H7 (cell line): Measurements from ENCODE around the gene GRM5. TPM values are rescaled to one million over a fixed set of nuclear protein-coding genes. Genes with fewer than 3 reads are reported as not detected.
"Not testable (repeated sequence)": the region's sequence is repeated elsewhere in the genome, so short reads cannot be mapped to it uniquely, and the experiment has no call there.

Source experiments
- DNase-seq: peaks from one replicate; pipeline ENCODE4 v3.0.0; 2012
- H3K27me3 ChIP-seq: 2 replicates; pipeline ENCODE4 v1.6.0; 2011; ENCODE audit warnings: mild to moderate bottlenecking, low read length; ENCODE audit not compliant: control insufficient read depth, insufficient read depth
- H3K36me3 ChIP-seq: replicated peaks from 2 replicates; pipeline ENCODE4 v1.5.1; 2011; ENCODE audit warnings: low read length; ENCODE audit not compliant: control insufficient read depth, insufficient read depth
- H3K4me3 ChIP-seq: 2 replicates; pipeline ENCODE4 v1.5.1; 2011; ENCODE audit warnings: low read depth, mild to moderate bottlenecking, control low read depth, low read length, moderate library complexity; ENCODE audit not compliant: insufficient read depth
- total RNA-seq: library from RNA; depleted of rRNA; stranded (reverse); fragments of >200 nt; shearing (Covaris generic); gene quantifications from 2 replicates; pipeline ENCODE4 v1.2.3, GENCODE V29; 2014

The GRM5 gene
- total RNA-seq, 1 experiment from 2014 or later: not detected

GRCh38 chr11:88495836-88496235 lies 569.9 kb downstream of the GRM5 start:
- H3K36me3 ChIP-seq: no peaks in the 10 kb centered on the region
- no peak overlapping the region for H3K4me3 ChIP-seq
- DNase-seq: no peak

GRCh38 chr11:88494848-88495247 lies 570.9 kb downstream of the GRM5 start:
- Histone ChIP-seq H3K27me3 (no peaks in the 10 kb centered on the region), H3K36me3 (no peaks in the 10 kb centered on the region), H3K4me3 (no peak overlapping the region)
- DNase-seq: peak; percentile 17

More at GRCh38 chr11:88495836-88496235, 569.9 kb downstream of the GRM5 start:
- no peaks in the 10 kb centered on the region for H3K27me3 ChIP-seq

- Histone ChIP-seq H3K36me3 (no peaks in the 10 kb centered on the region), H3K27me3 (no peaks in the 10 kb centered on the region), H3K4me3 (no peak overlapping the region)
- DNase-seq: no peak
These were observed 574.1 kb downstream of the GRM5 start for GRCh38 chr11:88491674-88492073.

- DNase-seq: no peak
- Histone ChIP-seq H3K27me3 (no peaks in the 10 kb centered on the region), H3K4me3 (no peak overlapping the region), H3K36me3 (no peaks in the 10 kb centered on the region)
These were observed 576.8 kb downstream of the GRM5 start for GRCh38 chr11:88489030-88489429.

GRCh38 chr11:88487646-88488045 lies 578.1 kb downstream of the GRM5 start:
- no peak overlapping the region for H3K4me3 ChIP-seq
- H3K36me3 ChIP-seq: no peaks in the 10 kb centered on the region
- no peaks in the 10 kb centered on the region for H3K27me3 ChIP-seq
- no peak for DNase-seq

- Histone ChIP-seq H3K27me3 (no peaks in the 10 kb centered on the region), H3K36me3 (no peaks in the 10 kb centered on the region), H3K4me3 (no peak overlapping the region)
- DNase-seq: peak; percentile 48
These were observed 580.7 kb downstream of the GRM5 start for GRCh38 chr11:88484873-88485621.

- H3K4me3 ChIP-seq: no peak overlapping the region
- no peak for DNase-seq
- H3K36me3 ChIP-seq: no peaks in the 10 kb centered on the region
- no peaks in the 10 kb centered on the region for H3K27me3 ChIP-seq
These were observed 582.9 kb downstream of the GRM5 start for GRCh38 chr11:88482871-88483301.

GRCh38 chr11:88480223-88480622 lies 585.6 kb downstream of the GRM5 start:
- DNase-seq: no peak
- no peak overlapping the region for H3K4me3 ChIP-seq
- H3K27me3 ChIP-seq: no peaks in the 10 kb centered on the region
- no peaks in the 10 kb centered on the region for H3K36me3 ChIP-seq

GRCh38 chr11:88478136-88478815 lies 587.5 kb downstream of the GRM5 start:
- Histone ChIP-seq H3K4me3 (no peak overlapping the region), H3K36me3 (no peaks in the 10 kb centered on the region), H3K27me3 (no peaks in the 10 kb centered on the region)
- DNase-seq: no peak

GRCh38 chr11:88475991-88476418 lies 589.8 kb downstream of the GRM5 start:
- H3K27me3 ChIP-seq: no peaks in the 10 kb centered on the region
- no peaks in the 10 kb centered on the region for H3K36me3 ChIP-seq
- H3K4me3 ChIP-seq: no peak overlapping the region
- no peak for DNase-seq

GRCh38 chr11:88474655-88475054 lies 591.1 kb downstream of the GRM5 start:
- DNase-seq: no peak
- no peaks in the 10 kb centered on the region for H3K27me3 ChIP-seq
- H3K36me3 ChIP-seq: no peaks in the 10 kb centered on the region
- H3K4me3 ChIP-seq: no peak overlapping the region

- DNase-seq: no peak
- no peaks in the 10 kb centered on the region for H3K27me3 ChIP-seq
- no peaks in the 10 kb centered on the region for H3K36me3 ChIP-seq
- no peak overlapping the region for H3K4me3 ChIP-seq
These were observed 596.1 kb downstream of the GRM5 start for GRCh38 chr11:88469561-88470225.

GRCh38 chr11:88464528-88464927 lies 601.3 kb downstream of the GRM5 start:
- no peaks in the 10 kb centered on the region for H3K36me3 ChIP-seq
- H3K4me3 ChIP-seq: no peak overlapping the region
- DNase-seq: no peak
- H3K27me3 ChIP-seq: no peaks in the 10 kb centered on the region

GRCh38 chr11:88463301-88463700 lies 602.5 kb downstream of the GRM5 start:
- not testable (repeated sequence) for H3K36me3 ChIP-seq, DNase-seq, H3K27me3 ChIP-seq, H3K4me3 ChIP-seq

GRCh38 chr11:88458047-88458446 lies 607.7 kb downstream of the GRM5 start:
- H3K4me3 ChIP-seq, H3K27me3 ChIP-seq, H3K36me3 ChIP-seq, DNase-seq: not testable (repeated sequence)
